ENCODE results near the gene SPATA19. TPM values are rescaled to one million over a fixed set of nuclear protein-coding genes. Genes with fewer than 3 reads are reported as not detected.

SPATA19 gene
- polyA plus RNA-seq, 6 donors from 2014 or later: not detected

DNA sequence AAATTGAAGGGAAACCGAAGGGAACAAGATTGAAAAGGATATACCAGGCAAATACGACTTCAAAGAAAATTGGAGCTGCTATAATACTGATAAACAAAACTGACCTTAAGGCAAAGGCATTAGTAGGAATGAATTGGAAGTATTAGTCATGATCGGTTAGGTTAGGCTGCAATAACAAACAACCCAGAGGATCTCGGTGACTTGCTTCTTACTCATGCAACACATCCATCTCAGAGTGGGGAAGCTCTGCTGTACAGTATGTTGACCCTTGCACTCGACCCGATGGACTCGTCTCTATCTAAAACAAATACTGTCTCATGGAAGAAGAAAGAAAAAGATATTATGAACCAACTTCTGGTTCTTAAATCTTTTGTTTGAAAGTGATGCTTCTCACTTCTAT is 42.3 kb downstream of the SPATA19 start:
- DNase-seq: no peak
- no peak overlapping the region for H3K27ac Mint-ChIP-seq
- no peak for ATAC-seq (ENCODE audit: low read depth in 2 of 2)
- no peaks in the 10 kb centered on the region for H3K27me3 Mint-ChIP-seq
- H3K4me3 Mint-ChIP-seq: no peak overlapping the region
- H3K4me1 Mint-ChIP-seq: no peaks in the 10 kb centered on the region
- no peaks in the 10 kb centered on the region for H3K36me3 Mint-ChIP-seq
- H3K9me3 Mint-ChIP-seq: peaks cover 0 to 12% (median 0%) of the 10 kb centered on the region in 7 donors

- Mint-ChIP-seq H3K27ac (no peak overlapping the region), H3K36me3 (no peaks in the 10 kb centered on the region), H3K9me3 (peaks cover 0 to 11% (median 2%) of the 10 kb centered on the region in 7 donors), H3K4me3 (no peak overlapping the region), H3K4me1 (no peaks in the 10 kb centered on the region), H3K27me3 (no peaks in the 10 kb centered on the region)
- no peak for DNase-seq
- no peak for ATAC-seq (ENCODE audit: low read depth in 2 of 2)
These were observed 44.0 kb downstream of the SPATA19 start for GRCh38 chr11:133801356-133801755.

DNA sequence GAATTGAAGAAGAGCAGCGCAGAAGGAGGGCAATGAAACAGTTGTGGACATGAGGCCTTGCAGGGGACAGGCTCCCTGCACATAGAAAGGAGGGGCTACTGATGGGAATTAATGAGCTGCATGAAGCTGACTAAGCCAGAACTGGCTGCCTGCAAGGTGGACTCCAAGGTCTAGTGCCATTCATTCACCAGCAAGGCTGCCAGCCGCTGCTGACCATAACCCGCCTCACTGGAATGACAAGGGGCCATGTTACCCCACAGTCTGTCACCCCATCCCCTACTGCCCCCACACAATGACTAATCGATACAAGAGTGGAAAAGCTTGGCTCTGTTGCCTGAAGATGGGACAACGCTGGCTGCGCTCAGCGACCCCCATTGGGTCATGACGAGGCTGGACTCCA is 44.6 kb downstream of the SPATA19 start:
- peaks cover 0 to under 1% of the 10 kb centered on the region in 2 donors for H3K36me3 Mint-ChIP-seq
- H3K4me3 Mint-ChIP-seq: no peak overlapping the region
- no peaks in the 10 kb centered on the region for H3K4me1 Mint-ChIP-seq
- peaks cover 0 to 8% (median 2%) of the 10 kb centered on the region in 7 donors for H3K9me3 Mint-ChIP-seq
- no peak overlapping the region for H3K27ac Mint-ChIP-seq
- no peaks in the 10 kb centered on the region for H3K27me3 Mint-ChIP-seq
- ATAC-seq (ENCODE audit: low read depth in 2 of 2): no peak
- no peak for DNase-seq

- peaks cover 4 to 13% of the 10 kb centered on the region in 2 donors for H3K36me3 Mint-ChIP-seq
- DNase-seq (no peak), ATAC-seq (ENCODE audit: low read depth in 2 of 2) (no peak)
- peaks cover 0 to 3% (median 0%) of the 10 kb centered on the region in 3 donors for H3K27me3 Mint-ChIP-seq
- H3K4me1 Mint-ChIP-seq: no peaks in the 10 kb centered on the region
- peaks cover 11 to 21% (median 15%) of the 10 kb centered on the region in 7 donors for H3K9me3 Mint-ChIP-seq
- no peak overlapping the region for H3K27ac Mint-ChIP-seq
- H3K4me3 Mint-ChIP-seq: no peak overlapping the region
These were observed 47.8 kb downstream of the SPATA19 start for GRCh38 chr11:133797554-133797953.

- H3K4me3 Mint-ChIP-seq: no peak overlapping the region
- no peak overlapping the region for H3K27ac Mint-ChIP-seq
- peaks cover 0 to 3% (median 2%) of the 10 kb centered on the region in 3 donors for H3K27me3 Mint-ChIP-seq
- DNase-seq: no peak
- peaks cover 11 to 28% (median 15%) of the 10 kb centered on the region in 7 donors for H3K9me3 Mint-ChIP-seq
- peaks cover 4 to 13% of the 10 kb centered on the region in 2 donors for H3K36me3 Mint-ChIP-seq
- no peak for ATAC-seq (ENCODE audit: low read depth in 2 of 2)
- H3K4me1 Mint-ChIP-seq: no peaks in the 10 kb centered on the region
These were observed 49.1 kb downstream of the SPATA19 start for GRCh38 chr11:133796043-133796795.

- H3K36me3 Mint-ChIP-seq: peaks cover 4 to 13% of the 10 kb centered on the region in 2 donors
- DNase-seq (no peak), ATAC-seq (ENCODE audit: low read depth in 2 of 2) (no peak)
- no peak overlapping the region for H3K27ac Mint-ChIP-seq
- peaks cover 11 to 28% (median 15%) of the 10 kb centered on the region in 7 donors for H3K9me3 Mint-ChIP-seq
- H3K4me1 Mint-ChIP-seq: no peaks in the 10 kb centered on the region
- H3K27me3 Mint-ChIP-seq: peaks cover 6 to 11% (median 9%) of the 10 kb centered on the region in 3 donors
- H3K4me3 Mint-ChIP-seq: no peak overlapping the region
These were observed 50.2 kb downstream of the SPATA19 start for GRCh38 chr11:133795088-133795487.

GRCh38 chr11:133794205-133794604 is 51.1 kb downstream of the SPATA19 start:
- ATAC-seq (ENCODE audit: low read depth in 2 of 2) (no peak), DNase-seq (no peak)
- Mint-ChIP-seq H3K27ac (no peak overlapping the region), H3K27me3 (peaks cover 9 to 12% (median 11%) of the 10 kb centered on the region in 3 donors), H3K9me3 (peaks cover 11 to 28% (median 17%) of the 10 kb centered on the region in 7 donors), H3K4me1 (no peaks in the 10 kb centered on the region), H3K4me3 (no peak overlapping the region), H3K36me3 (peaks cover 4 to 13% of the 10 kb centered on the region in 2 donors)

- ATAC-seq (ENCODE audit: low read depth in 2 of 2) (no peak), DNase-seq (no peak)
- Mint-ChIP-seq H3K4me1 (no peaks in the 10 kb centered on the region), H3K4me3 (peak overlapping the region in 1 of 8 donors; percentile 32), H3K36me3 (peaks cover 4 to 13% of the 10 kb centered on the region in 2 donors), H3K27me3 (peaks cover 14 to 17% (median 16%) of the 10 kb centered on the region in 3 donors), H3K9me3 (peaks cover 11 to 28% (median 17%) of the 10 kb centered on the region in 7 donors), H3K27ac (no peak overlapping the region)
These were observed 51.9 kb downstream of the SPATA19 start for GRCh38 chr11:133793271-133794035.

DNA sequence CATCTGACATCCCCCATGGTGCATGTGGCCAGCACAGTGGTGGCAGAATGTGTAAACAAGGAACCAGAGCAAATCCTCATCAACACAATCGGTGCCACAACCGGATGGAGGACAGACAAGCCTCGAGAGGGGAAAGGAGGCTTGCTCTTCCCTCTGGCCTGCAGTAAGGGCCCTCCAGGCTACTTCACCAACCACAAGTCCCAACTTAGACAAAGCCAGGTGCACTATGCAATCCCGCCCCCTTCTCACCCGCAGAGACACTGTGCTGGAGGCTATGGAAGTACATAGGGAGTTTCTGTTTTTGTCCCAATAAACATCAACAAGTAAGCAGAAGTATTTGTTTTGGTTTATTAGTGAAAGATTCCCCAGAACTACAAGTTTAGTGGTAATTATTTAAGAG is 54.3 kb downstream of the SPATA19 start:
- H3K9me3 Mint-ChIP-seq: peaks cover 10 to 28% (median 15%) of the 10 kb centered on the region in 7 donors
- peaks cover 21 to 30% (median 27%) of the 10 kb centered on the region in 3 donors for H3K27me3 Mint-ChIP-seq
- no peak for ATAC-seq (ENCODE audit: low read depth in 2 of 2)
- H3K27ac Mint-ChIP-seq: no peak overlapping the region
- no peaks in the 10 kb centered on the region for H3K4me1 Mint-ChIP-seq
- H3K36me3 Mint-ChIP-seq: peaks cover 4 to 20% of the 10 kb centered on the region in 2 donors
- no peak overlapping the region for H3K4me3 Mint-ChIP-seq
- DNase-seq: no peak

Other genes with a start within 250 kb of the SPATA19 start
- not detected for gene IGSF9B, start 111.5 kb upstream of the SPATA19 start, polyA plus RNA-seq (ENCODE audit: low read depth in 6 of 6)
- 10 to 100 TPM in 1 of 6 donors, 1 to 10 TPM in 5; 5.3 to 10.6 (median 6.5) TPM for gene JAM3, start 223.6 kb upstream of the SPATA19 start, polyA plus RNA-seq (ENCODE audit: low read depth in 6 of 6)